MM.1S (cell line): ENCODE data around the gene COL26A1.

Experiments
- CTCF ChIP-seq: fragments of 300-600 bp; sonication (generic); IDR thresholded peaks from 2 replicates; pipeline ENCODE4 v1.5.1; 2016; ENCODE audit warnings: antibody characterized with exemption, low read length, mixed read lengths
- EZH2 ChIP-seq: fragments of 300-600 bp; sonication (generic); optimal IDR thresholded peaks from 2 replicates; pipeline ENCODE3; 2017; ENCODE audit warnings: low read depth, mild to moderate bottlenecking, antibody characterized with exemption, low read length, mixed read lengths

- TF ChIP-seq CTCF = no peak
- TF ChIP-seq EZH2 = no peak
These were observed 225.7 kb downstream of the COL26A1 start for GRCh38 chr7:101588131-101588935.
